GM19043 (cell line): ENCODE results near the gene CIDEA.
"Not testable (repeated sequence)": the region's sequence is repeated elsewhere in the genome, so short reads cannot be mapped to it uniquely, and the experiment has no call there.

Experiments
- ATAC-seq: cut with Tn5 transposase; IDR thresholded peaks from one replicate; pipeline ENCODE4 v1.9.1; 2021; ENCODE audit warnings: low read depth; ENCODE audit not compliant: unreplicated experiment

The CIDEA gene, protein sequence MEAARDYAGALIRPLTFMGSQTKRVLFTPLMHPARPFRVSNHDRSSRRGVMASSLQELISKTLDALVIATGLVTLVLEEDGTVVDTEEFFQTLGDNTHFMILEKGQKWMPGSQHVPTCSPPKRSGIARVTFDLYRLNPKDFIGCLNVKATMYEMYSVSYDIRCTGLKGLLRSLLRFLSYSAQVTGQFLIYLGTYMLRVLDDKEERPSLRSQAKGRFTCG

DNA sequence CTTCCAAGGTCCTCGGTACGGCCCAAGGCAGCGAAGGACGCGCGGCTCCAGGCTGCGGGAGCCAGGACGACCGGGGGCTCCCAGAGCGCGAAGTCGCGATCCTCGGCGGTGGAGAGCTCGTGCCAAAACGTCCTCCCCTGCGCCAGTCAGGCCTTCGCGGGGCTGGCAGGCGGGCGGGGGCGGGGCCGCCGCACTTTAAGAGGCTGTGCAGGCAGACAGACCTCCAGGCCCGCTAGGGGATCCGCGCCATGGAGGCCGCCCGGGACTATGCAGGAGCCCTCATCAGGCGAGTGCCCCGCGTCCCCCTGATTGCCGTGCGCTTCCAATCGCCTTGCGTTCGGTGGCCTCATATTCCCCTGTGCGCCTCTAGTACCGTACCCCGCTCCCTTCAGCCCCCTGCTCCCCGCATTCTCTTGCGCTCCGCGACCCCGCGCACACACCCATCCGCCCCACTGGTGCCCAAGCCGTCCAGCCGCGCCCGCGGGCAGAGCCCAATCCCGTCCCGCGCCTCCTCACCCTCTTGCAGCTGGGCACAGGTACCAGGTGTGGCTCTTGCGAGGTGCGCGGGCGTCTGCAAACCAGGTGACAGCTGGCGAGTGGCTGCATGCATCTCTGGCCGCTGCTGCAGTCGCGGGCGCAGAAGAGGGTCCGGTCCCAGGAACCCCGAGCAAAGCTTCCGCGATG lies at the start of gene CIDEA:
Gene CIDEA, plus strand, starts transcription at position 226 of the 684 bp plus-strand sequence. Its CDS starts 23 bp downstream, at position 249.
- no peak for ATAC-seq

DNA sequence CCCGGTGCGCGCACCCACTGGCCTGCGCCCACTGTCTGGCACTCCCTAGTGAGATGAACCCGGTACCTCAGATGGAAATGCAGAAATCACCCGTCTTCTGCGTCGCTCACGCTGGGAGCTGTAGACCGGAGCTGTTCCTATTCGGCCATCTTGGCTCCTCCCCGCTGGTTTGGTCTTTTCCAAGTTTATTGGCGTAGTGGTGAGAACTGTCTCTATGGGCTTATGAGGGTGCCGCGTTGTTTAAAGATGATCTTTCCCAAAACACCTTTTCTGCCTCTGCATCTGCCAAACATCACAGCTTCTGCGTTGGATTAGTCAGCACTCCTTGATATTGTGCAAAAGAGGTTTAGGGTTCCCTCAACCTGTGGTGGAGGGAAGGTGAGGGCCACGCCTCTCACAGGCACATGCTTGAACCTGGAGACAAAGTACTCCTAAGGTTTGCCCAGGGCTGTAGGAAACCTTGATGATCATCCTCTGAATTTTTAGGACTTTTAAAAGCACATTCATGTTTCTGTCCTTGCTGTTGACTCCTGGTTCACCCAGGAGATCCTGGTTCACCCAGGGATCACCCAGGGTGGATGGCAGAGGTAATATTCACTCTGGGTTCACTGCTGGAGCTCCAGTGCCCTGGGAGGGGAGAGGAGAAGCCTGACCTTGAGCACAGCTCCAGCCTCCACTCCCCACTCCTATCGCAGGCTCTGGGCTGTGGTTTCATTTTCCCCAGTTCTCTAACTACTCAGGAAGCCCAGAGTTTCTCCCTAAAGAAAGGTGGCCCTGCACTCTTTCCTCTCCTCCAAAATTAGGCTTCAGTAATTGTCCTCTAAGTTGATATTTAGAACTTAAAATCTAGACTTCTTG lies 45.6 kb upstream of the CIDEA start:
- not testable (repeated sequence) for ATAC-seq

DNA sequence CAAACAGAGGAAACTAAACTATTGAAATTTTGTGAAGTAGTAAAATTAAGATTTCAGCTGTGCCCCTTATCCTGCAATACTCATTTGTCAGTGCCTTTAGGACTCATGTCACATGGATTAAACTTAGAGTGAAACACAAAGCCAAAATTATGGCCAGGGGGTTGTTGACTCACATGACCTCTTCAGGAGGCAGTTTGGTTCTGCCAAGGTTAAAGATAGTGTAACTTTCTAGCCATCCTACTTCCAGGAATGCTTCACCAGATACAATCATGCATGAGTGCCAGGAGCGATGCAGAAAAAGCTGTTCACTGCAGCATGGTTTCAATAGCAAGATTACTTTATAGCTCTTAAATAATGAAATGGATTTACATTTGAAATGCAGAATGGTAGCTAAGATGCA lies 41.9 kb upstream of the CIDEA start:
- not testable (repeated sequence) for ATAC-seq

DNA sequence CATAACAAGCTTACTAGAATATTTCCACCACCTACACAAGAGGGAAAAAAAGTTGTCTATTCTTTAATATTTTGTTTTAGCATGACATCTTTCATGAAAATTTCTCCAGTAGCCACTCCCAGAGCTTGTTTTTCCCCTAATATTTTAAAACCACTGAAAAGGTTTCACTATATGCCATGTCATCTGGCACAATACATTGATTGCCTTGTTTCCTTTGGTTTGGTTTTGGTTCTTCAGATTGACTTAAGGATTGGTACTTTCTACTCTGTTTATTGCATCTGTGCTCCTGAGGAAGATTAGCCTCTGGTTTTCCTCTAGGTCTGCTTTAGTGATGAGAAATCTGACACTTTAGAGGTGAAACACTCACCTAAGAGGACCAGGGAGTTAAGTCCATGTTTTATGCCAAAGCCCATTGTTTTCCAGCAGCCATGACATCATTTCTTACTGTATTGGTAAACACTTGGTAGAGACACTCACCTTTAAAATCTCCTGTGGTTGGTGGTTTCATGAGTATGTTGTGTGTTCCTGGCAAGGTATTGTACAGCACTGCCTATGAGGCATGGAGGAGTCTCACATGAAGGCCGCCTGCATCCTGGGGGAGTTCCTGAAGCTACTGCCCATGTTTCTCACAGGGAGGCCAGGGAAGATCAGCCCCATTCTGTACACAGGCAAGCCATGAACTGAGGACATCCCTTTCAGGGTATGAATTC lies 39.7 kb upstream of the CIDEA start:
- ATAC-seq, result not testable (repeated sequence)

DNA sequence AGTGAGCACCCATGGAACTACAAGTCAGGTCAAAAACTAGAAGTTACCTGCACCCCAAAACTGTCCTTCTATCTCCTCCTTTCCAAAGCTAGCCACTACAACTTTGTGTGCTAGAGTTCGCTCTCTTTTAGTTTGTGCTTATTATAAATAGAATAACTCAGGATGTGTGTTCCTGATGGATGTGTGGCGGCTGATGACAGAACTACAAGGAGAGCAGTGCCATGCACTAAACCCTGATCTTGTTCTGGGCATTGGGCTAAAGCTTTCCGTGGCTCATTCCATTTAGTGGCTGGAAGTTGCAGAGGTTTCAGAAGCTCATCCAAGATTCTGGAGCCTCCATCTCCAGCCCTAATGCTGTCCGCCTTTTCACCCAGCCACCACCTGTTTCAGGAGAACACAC lies 37.7 kb upstream of the CIDEA start:
- ATAC-seq, result not testable (repeated sequence)

DNA sequence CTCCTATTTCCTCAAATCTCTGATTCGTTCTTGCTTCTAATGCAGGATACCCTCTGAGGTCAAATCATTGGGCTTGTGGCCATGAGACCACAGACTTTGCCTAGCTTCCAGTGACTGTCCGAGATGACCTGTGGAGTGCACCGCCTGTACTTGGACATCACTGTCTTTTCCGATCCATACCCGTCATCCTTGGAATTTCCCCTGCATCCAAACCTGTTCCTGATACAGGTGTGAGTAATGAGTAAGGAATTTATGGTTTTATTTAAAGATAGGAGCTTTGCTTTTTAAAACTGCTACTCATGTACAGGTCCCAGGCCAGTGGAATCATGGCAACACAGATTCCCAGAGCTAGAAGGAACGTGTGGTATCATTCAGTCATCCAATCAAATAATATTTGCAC lies 35.6 kb upstream of the CIDEA start:
- ATAC-seq, result not testable (repeated sequence)

DNA sequence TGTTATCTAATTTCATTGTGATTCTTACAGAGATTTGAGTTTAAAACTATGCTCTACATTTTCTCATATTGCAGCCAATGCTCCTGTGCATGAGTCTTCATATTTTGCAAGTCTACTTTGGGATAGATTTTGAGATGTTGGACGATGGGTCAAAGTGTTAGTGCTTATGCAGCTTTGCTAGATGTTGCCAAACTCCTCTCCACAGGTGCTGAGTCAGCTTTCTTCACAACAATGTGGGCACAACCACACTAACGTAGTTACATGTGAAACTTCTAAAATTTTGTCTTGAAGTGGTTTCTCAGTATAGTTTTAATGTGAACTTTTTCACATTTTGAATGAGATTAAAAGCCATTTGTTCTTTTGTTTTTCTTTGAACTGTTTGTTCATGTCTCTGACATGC lies 32.1 kb upstream of the CIDEA start:
- not testable (repeated sequence) for ATAC-seq

DNA sequence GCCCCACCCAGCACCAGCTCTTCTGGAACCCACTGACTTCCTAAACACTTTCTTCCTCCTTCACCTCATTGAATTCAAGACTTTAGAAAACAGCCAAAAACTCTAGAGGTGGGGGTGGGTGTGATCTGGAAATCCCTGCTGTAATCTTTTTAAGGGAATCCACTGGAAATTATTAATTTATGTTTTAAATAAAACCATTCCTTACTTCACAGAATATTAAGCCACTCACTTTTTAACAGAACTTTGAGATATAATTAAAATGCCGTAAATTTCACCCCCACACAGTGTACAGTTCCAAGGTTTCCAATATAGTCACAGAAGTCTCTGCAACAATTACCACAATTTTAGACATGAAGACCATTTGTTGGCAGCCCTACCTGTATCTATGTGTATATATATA lies 30.8 kb upstream of the CIDEA start:
- not testable (repeated sequence) for ATAC-seq

DNA sequence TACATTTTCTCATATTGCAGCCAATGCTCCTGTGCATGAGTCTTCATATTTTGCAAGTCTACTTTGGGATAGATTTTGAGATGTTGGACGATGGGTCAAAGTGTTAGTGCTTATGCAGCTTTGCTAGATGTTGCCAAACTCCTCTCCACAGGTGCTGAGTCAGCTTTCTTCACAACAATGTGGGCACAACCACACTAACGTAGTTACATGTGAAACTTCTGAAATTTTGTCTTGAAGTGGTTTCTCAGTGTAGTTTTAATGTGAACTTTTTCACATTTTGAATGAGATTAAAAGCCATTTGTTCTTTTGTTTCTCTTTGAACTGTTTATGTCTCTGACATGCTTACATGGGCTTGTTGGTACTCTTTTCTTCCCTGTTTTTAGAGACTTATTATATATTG lies 27.4 kb upstream of the CIDEA start:
- ATAC-seq, result not testable (repeated sequence)

DNA sequence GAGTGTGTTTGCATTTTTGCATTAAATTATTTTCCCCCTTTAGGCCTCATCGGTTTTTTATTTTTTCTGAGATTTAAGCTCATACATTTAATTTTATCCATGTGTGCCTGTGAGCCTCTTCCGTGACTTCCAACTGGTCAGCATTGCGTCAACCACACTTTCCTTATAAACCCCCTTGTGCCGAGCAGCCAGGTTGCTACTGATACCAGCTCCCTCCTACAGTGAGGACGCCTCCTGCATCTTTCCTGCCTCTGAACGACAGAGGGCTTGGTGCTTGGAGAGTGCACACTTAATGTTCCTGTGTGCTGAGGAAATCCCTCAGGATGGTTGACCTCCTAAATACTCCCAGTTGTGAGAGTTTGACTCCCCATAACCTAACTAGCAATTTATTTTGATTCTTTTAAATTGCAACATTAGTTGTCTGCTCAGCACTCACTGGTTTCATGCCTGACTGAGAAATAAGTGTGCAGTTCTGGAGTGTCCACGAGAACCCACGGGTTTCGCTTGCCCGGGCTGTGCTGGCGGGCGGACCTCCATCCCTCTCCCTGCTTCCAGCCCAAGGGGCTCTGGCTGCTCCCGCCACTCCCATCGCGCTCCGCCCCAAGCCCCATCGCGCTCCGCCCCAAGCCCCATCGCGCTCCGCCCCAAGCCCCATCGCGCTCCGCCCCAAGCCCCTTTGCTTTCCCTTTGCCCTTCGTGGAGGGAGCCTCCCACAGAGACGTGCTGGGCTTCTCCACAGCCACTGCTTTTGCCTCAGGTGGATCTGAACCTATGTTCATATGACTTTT lies 26.6 kb upstream of the CIDEA start:
- not testable (repeated sequence) for ATAC-seq

DNA sequence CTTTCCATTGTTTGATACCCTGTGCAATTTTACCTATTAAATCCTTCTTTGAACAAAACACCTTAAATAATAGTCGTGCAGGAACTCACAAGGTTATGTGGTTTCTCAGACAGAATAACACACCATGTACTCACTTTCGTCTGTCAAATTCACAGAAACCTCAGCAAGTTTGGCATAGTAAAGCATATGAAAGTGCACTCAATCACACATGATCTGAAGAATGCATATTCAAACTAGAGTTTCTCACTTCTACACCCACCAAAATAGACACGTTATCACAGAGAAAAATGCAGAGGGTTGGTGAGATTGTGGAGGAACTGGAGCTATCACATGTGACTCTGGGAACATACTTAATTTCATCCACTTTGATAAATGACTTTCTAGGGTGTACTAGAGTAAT lies 25.9 kb upstream of the CIDEA start:
- not testable (repeated sequence) for ATAC-seq

DNA sequence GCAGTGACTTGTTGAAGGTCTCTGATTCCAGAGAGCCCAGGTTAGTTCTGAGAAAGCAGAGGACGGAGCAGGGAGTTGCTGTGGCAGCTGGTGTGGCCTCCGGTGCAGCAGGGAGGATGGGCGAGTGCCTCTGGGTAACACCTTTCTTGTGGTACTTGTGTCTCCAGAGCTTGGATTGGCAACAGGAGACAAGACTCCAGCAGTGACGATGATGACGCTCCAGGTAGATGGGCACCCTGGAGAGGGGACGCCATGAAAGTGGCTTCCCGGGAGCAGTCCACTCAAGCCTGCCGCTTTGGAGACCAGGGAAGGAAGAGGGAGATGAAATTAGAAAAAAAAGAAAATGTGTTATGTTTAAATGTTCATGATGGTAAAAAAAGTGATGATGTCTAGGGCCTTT lies 23.6 kb upstream of the CIDEA start:
- ATAC-seq, result not testable (repeated sequence)

DNA sequence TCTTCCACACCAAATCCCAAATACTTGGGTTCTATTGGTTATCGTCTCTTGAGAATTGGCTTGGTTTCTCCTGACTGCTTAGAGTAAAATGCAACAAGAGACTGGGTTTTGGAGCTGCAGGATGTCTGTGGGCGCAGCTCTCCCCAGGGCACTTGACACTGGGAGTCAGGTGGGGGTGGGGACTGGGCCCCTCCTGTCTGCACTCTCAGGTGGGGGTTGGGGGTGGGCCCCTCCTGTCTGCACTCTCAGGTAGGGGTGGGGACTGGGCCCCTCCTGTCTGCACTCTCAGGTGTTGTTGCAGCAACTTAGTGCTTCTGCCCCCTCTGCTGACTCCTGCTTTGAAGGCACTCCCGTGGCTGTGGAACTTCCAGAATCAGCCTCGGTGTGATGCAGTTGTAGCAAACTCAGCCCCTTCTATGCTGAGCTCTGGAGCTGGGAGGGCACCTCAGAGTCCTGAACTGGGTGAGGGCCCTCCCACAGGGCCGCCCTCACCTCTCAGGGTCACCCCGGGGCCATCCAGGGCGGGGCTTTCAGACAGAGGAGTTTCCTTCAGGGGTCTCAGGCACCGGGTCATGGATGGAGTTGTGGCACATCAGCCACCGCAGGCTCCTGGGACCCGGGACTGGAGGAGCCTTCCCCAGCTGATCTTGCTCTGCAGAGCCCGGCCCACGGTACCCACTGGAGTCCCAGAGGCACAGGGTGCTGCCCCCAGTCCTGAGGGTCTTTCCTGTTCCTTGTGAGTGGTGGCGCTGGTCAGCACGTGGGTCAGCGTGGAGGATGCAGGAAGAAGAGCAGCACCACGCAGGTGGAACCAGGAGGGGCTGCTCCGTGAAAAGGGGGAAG lies 22.9 kb upstream of the CIDEA start:
- ATAC-seq, result no peak

DNA sequence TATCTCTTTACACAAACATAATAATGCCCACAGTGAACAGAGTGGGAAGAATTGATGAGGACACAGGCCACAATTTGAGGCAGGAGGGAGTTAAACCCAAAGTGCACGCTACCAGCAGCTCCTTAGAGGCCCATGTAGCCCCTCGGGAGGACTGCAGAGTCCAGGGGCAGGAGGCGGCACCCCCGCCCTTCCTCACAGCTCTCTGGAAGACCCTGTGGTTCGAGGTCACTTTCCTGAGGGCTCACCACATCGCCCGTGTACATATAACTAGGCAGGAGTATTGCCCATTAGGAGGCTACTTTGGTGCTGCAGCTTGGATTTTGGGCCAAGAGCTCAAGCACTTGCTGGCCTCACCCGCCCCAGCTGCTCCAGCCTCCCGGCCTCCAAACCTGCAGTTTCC lies 22.2 kb upstream of the CIDEA start:
- ATAC-seq, result no peak

DNA sequence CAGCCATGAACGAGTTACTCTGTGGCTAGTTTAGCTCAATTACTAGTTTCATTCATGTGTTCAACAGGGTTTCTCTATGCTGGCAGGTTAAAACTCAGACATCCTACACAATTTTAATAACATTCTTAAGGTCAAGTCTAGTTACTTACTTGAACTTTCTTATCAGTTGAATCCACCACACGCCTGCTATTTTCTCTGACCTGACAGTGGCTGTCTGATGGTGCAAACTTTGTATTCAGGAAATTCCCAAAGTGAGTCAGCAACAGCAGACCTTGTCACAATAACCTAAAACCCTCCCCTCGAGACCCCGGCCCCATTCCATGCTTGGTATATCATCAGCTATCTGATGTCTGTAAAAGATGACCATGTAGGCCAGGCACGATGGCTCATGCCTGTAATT lies 20.8 kb upstream of the CIDEA start:
- ATAC-seq, result no peak

DNA sequence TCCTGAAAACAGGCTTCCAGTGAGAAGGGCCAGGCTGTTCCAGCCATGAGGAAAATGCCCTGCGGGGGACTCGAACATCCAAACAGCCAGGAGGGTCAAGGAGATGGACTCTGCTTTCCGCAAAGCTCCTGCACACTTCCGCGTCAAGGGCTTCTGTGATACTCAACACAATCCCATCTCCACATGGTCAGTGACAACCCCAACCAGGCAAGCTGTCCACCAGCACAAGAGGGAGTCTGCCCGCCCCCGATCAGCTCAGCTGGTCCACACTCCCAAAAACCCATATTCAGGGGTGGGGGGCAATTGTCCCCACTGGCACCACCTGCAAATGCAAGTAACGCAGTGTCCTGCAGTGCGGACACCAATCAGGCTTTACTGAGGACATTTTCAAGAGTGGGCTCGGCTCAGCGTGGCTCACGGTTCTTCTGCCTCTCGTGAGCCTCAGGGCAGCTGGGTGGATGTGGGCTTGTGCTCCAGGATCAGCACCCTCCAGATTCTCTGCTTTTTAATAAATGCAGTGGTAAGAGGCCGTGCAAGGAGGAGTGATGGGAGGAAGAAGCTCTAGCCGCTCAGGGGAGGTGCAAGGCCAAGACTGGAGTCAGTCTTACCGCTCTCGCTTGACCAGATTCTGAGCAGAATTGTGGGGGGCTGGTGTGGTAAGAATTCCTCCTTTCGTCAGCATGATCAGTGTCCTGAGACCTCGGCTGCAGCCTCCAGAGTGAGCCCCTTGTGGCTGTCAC lies 19.5 kb upstream of the CIDEA start:
- no peak for ATAC-seq

DNA sequence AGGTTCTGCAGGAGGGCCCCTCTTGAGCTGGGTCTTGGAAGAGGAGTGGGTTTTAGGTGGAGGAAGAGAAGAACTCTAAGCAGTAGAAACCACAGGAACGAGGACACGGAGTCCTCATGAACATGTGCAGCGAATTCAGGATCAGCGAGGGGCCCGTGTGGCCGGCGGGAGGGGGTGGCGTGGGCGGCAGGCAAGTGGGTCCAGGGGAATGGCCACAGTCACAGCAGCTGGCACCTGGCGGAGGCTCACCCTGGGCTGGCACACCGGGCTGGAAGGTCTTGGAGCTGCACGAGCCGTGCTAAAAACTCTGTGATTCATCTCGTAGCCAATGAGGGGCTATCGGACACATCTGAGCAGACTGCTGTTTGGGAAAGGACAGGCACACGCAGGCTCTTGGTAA lies 18.0 kb upstream of the CIDEA start:
- no peak for ATAC-seq
